HEK293 (cell line): ENCODE data around the gene HTR2C.

Source experiments
- CTCF ChIA-PET: fragments of 350-600 bp; formaldehyde crosslinking; extraction: SDS; loops from one replicate; lab custom pipeline; 2021; ENCODE audit warnings: antibody characterized with exemption; lab: Yijun Ruan, JAX
- POLR2A ChIA-PET: fragments of 300-600 bp; formaldehyde crosslinking; extraction: SDS; loops from one replicate; lab custom pipeline; 2020; ENCODE audit warnings: antibody characterized with exemption, inconsistent platforms; lab: Yijun Ruan, JAX
- H3K27ac ChIP-seq: fragments of 200-500 bp; sonication (Bioruptor generic); 2 replicates; pipeline ENCODE4 v1.5.1; 2014; ENCODE audit warnings: low read depth, low read length, control low read depth, inconsistent platforms; ENCODE audit errors: extremely low read depth
- H3K36me3 ChIP-seq, 2 experiments: fragments of 200-500 bp in 1 of 2; sonication (Bioruptor generic) in 1 of 2; 1 replicate in 1 of 2; 2 replicates in 1 of 2; pipeline ENCODE4 v1.5.1; 2014 to 2017; ENCODE audit warnings: inconsistent platforms in 2 of 2, low read length in 2 of 2; ENCODE audit not compliant: control insufficient read depth in 2 of 2, insufficient read depth in 1 of 2
- H3K4me1 ChIP-seq: fragments of 200-500 bp; sonication (Bioruptor generic); 2 replicates; pipeline ENCODE4 v1.5.1; 2014; ENCODE audit warnings: mild to moderate bottlenecking, low read length, inconsistent platforms; ENCODE audit not compliant: control insufficient read depth, insufficient read depth
- H3K4me3 ChIP-seq: 2 replicates; pipeline ENCODE4 v1.5.1; 2011; ENCODE audit warnings: low read depth, mild to moderate bottlenecking, control low read depth, low read length, moderate library complexity
- H3K9me3 ChIP-seq: fragments of 200-500 bp; sonication (Bioruptor generic); 2 replicates; pipeline ENCODE4 v1.5.1; 2014; ENCODE audit warnings: low read depth, low read length, inconsistent platforms; ENCODE audit not compliant: control insufficient read depth, insufficient read depth
- ELK4 ChIP-seq: IDR thresholded peaks from 2 replicates; pipeline ENCODE4 v1.6.1; 2011; ENCODE audit warnings: mild to moderate bottlenecking, low read depth, low read length, borderline replicate concordance
- KLF7 ChIP-seq: fragments of 450-650 bp; formaldehyde crosslinking; IDR thresholded peaks from 2 replicates; pipeline ENCODE4 v1.5.1; 2016; ENCODE audit warnings: missing biosample characterization, missing genetic modification characterization, borderline replicate concordance
- KLF8 ChIP-seq: fragments of 450-650 bp; formaldehyde crosslinking; IDR thresholded peaks from 2 replicates; pipeline ENCODE4 v1.5.1; 2016; ENCODE audit warnings: missing biosample characterization, missing genetic modification characterization
- OSR2 ChIP-seq: fragments of 450-650 bp; formaldehyde crosslinking; IDR thresholded peaks from 2 replicates; pipeline ENCODE4 v1.5.1; 2016; ENCODE audit warnings: missing biosample characterization, missing genetic modification characterization
- PRDM6 ChIP-seq: fragments of 450-650 bp; formaldehyde crosslinking; IDR thresholded peaks from 2 replicates; pipeline ENCODE4 v1.5.1; 2017; ENCODE audit warnings: missing biosample characterization, missing genetic modification characterization
- SP2 ChIP-seq: fragments of 450-650 bp; formaldehyde crosslinking; IDR thresholded peaks from 2 replicates; pipeline ENCODE4 v1.5.1; 2016; ENCODE audit warnings: missing biosample characterization, missing genetic modification characterization
- ZBTB21 ChIP-seq: fragments of 450-650 bp; formaldehyde crosslinking; IDR thresholded peaks from 2 replicates; pipeline ENCODE4 v1.5.1; 2017; ENCODE audit warnings: missing biosample characterization, missing genetic modification characterization
- ZBTB44 ChIP-seq: fragments of 450-650 bp; IDR thresholded peaks from 2 replicates; pipeline ENCODE4 v1.5.1; 2018; ENCODE audit warnings: missing biosample characterization, mild to moderate bottlenecking, missing genetic modification characterization
- ZNF10 ChIP-seq: fragments of 450-650 bp; formaldehyde crosslinking; IDR thresholded peaks from 2 replicates; pipeline ENCODE4 v1.5.1; 2017; ENCODE audit warnings: missing biosample characterization, missing genetic modification characterization
- ZNF133 ChIP-seq: fragments of 450-650 bp; formaldehyde crosslinking; IDR thresholded peaks from 2 replicates; pipeline ENCODE4 v1.5.1; 2016; ENCODE audit warnings: missing biosample characterization, missing genetic modification characterization
- ZNF169 ChIP-seq: fragments of 450-650 bp; formaldehyde crosslinking; IDR thresholded peaks from 2 replicates; pipeline ENCODE4 v1.5.1; 2016; ENCODE audit warnings: missing biosample characterization, missing genetic modification characterization
- ZNF174 ChIP-seq: fragments of 450-650 bp; formaldehyde crosslinking; IDR thresholded peaks from 2 replicates; pipeline ENCODE4 v1.5.0; 2017; ENCODE audit warnings: missing biosample characterization, mild to moderate bottlenecking, missing genetic modification characterization
- ZNF214 ChIP-seq: fragments of 450-650 bp; formaldehyde crosslinking; IDR thresholded peaks from 2 replicates; pipeline ENCODE4 v1.5.1; 2017; ENCODE audit warnings: missing biosample characterization, mild to moderate bottlenecking, missing genetic modification characterization, borderline replicate concordance
- ZNF585B ChIP-seq: fragments of 450-650 bp; formaldehyde crosslinking; IDR thresholded peaks from 2 replicates; pipeline ENCODE4 v1.5.1; 2016; ENCODE audit warnings: missing biosample characterization, missing genetic modification characterization
- ZNF626 ChIP-seq: fragments of 450-650 bp; sonication (Bioruptor Pico); formaldehyde crosslinking; IDR thresholded peaks from 2 replicates; pipeline ENCODE4 v1.5.1; 2018; ENCODE audit warnings: missing biosample characterization, missing genetic modification characterization, inconsistent platforms
- ZNF639 ChIP-seq: fragments of 450-650 bp; formaldehyde crosslinking; IDR thresholded peaks from 2 replicates; pipeline ENCODE4 v1.5.1; 2016; ENCODE audit warnings: missing biosample characterization, missing genetic modification characterization
- ZNF658 ChIP-seq: fragments of 450-650 bp; formaldehyde crosslinking; IDR thresholded peaks from 2 replicates; pipeline ENCODE4; 2016; ENCODE audit warnings: missing biosample characterization, missing genetic modification characterization
- ZXDB ChIP-seq: fragments of 450-650 bp; formaldehyde crosslinking; IDR thresholded peaks from 2 replicates; pipeline ENCODE4 v1.5.1; 2016; ENCODE audit warnings: missing biosample characterization, missing genetic modification characterization
- TF ChIP-seq, protein P1 (sequence below): fragments of 450-650 bp; formaldehyde crosslinking; conservative IDR thresholded peaks from 2 replicates; pipeline ENCODE4 v1.5.1; 2016; ENCODE audit warnings: low read depth, missing biosample characterization, missing genetic modification characterization
- TF ChIP-seq, protein P2 (sequence below): fragments of 450-650 bp; formaldehyde crosslinking; IDR thresholded peaks from 2 replicates; pipeline ENCODE4 v1.5.1; 2016; ENCODE audit warnings: missing biosample characterization, missing genetic modification characterization

HTR2C gene

DNA sequence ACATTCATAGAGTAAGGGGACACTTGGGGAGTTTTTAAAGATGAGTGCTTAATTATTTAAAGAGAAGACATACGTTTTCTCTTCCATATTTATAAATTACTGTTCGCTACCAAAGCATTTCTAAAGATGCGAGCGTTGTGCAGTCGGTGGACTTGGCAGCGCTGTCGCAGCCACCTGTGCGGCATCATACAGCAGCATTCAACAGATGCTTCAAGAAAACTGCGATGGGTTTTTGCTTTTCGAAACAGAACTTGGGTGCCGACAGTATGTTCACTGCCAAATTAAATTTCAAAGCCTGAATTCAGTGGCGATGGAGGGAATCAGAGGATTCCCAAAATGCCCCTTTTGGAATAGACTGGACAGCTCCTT lies 1.6 kb upstream of the HTR2C start:
- Histone ChIP-seq H3K4me3 (no peak overlapping the region), H3K9me3 (no peaks in the 10 kb centered on the region; the same call in 1 of the 2 replicates), H3K4me1 (no peaks in the 10 kb centered on the region), H3K27ac (no peak overlapping the region), H3K36me3 (no peaks in the 10 kb centered on the region)
- ChIA-PET POLR2A (no interaction called here), CTCF (no interaction called here)
- TF ChIP-seq, protein P1, sequence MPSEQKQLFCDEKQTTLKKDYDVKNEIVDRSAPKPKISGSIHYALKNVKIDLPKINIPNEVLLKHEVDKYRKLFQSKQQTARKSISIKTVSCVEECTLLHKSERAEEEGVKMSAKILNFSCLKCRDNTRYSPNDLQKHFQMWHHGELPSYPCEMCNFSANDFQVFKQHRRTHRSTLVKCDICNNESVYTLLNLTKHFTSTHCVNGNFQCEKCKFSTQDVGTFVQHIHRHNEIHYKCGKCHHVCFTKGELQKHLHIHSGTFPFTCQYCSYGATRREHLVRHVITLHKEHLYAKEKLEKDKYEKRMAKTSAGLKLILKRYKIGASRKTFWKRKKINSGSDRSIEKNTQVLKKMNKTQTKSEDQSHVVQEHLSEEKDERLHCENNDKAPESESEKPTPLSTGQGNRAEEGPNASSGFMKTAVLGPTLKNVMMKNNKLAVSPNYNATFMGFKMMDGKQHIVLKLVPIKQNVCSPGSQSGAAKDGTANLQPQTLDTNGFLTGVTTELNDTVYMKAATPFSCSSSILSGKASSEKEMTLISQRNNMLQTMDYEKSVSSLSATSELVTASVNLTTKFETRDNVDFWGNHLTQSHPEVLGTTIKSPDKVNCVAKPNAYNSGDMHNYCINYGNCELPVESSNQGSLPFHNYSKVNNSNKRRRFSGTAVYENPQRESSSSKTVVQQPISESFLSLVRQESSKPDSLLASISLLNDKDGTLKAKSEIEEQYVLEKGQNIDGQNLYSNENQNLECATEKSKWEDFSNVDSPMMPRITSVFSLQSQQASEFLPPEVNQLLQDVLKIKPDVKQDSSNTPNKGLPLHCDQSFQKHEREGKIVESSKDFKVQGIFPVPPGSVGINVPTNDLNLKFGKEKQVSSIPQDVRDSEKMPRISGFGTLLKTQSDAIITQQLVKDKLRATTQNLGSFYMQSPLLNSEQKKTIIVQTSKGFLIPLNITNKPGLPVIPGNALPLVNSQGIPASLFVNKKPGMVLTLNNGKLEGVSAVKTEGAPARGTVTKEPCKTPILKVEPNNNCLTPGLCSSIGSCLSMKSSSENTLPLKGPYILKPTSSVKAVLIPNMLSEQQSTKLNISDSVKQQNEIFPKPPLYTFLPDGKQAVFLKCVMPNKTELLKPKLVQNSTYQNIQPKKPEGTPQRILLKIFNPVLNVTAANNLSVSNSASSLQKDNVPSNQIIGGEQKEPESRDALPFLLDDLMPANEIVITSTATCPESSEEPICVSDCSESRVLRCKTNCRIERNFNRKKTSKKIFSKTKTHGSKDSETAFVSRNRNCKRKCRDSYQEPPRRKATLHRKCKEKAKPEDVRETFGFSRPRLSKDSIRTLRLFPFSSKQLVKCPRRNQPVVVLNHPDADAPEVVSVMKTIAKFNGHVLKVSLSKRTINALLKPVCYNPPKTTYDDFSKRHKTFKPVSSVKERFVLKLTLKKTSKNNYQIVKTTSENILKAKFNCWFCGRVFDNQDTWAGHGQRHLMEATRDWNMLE: no peak
- no peak for TF ChIP-seq ZBTB21 (tag by site-specific recombination)
- TF ChIP-seq KLF7 (tag by site-specific recombination): no peak

DNA sequence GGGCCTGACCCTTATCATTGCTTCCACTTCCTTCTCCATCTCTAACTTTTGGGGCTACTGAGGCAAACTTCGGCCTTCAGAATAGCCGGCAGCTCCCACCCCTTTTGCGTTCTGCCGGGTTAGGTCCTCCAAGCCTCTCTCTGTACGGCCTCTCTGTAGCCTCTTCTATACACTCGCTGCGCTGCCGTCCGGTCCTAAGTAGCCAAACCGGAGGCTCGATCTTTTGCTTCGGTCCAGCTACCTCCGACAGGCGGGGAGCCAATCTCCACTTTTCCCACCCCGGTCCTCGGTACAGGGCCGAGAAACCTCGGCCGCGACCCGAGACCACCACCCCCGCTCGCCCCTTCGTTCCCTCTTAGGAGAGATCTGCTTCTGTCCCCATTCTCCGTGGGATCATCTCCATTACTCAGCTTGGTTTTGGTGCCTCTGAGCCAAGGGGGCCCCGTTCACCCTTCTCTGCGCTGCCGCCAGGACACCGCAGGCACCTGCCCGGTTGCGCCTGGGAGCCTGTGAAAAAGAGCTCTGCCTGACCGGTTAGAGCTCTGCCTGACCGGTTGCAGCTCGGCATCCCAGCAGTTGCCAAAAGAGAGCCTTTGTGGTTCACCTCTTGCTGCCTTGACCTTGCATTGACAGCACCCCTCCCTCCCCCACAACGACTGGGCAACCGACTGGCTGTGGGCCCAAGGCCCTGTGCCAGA lies 1.0 kb upstream of the HTR2C start:
- H3K4me1 ChIP-seq: no peaks in the 10 kb centered on the region
- H3K4me3 ChIP-seq: no peak overlapping the region
- H3K9me3 ChIP-seq: no peaks in the 10 kb centered on the region; the same call in 1 of the 2 replicates
- H3K27ac ChIP-seq: no peak overlapping the region
- no peaks in the 10 kb centered on the region for H3K36me3 ChIP-seq
- ChIA-PET CTCF (no interaction called here), POLR2A (no interaction called here)
- no peak for TF ChIP-seq ZNF214 (tag by site-specific recombination)
- no peak for TF ChIP-seq ZNF10 (tag by site-specific recombination)
- TF ChIP-seq, protein P2, sequence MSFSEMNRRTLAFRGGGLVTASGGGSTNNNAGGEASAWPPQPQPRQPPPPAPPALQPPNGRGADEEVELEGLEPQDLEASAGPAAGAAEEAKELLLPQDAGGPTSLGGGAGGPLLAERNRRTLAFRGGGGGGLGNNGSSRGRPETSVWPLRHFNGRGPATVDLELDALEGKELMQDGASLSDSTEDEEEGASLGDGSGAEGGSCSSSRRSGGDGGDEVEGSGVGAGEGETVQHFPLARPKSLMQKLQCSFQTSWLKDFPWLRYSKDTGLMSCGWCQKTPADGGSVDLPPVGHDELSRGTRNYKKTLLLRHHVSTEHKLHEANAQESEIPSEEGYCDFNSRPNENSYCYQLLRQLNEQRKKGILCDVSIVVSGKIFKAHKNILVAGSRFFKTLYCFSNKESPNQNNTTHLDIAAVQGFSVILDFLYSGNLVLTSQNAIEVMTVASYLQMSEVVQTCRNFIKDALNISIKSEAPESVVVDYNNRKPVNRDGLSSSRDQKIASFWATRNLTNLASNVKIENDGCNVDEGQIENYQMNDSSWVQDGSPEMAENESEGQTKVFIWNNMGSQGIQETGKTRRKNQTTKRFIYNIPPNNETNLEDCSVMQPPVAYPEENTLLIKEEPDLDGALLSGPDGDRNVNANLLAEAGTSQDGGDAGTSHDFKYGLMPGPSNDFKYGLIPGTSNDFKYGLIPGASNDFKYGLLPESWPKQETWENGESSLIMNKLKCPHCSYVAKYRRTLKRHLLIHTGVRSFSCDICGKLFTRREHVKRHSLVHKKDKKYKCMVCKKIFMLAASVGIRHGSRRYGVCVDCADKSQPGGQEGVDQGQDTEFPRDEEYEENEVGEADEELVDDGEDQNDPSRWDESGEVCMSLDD (tag by site-specific recombination): no peak
- TF ChIP-seq KLF8 (tag by site-specific recombination): no peak
- no peak for TF ChIP-seq ZNF626 (tag by site-specific recombination)
- TF ChIP-seq ZNF174 (tag by site-specific recombination): no peak
- TF ChIP-seq ZNF133 (tag by site-specific recombination): no peak
- TF ChIP-seq SP2 (tag by site-specific recombination): no peak
- TF ChIP-seq ZBTB44 (tag by site-specific recombination): no peak
- TF ChIP-seq ZXDB (tag by site-specific recombination): no peak
- no peak for TF ChIP-seq KLF7 (tag by site-specific recombination)
- TF ChIP-seq ELK4: no peak
- TF ChIP-seq PRDM6: no peak
- TF ChIP-seq ZNF169 (tag by site-specific recombination): no peak
- TF ChIP-seq ZNF585B (tag by site-specific recombination): no peak
- no peak for TF ChIP-seq ZNF639
- no peak for TF ChIP-seq ZNF658
- TF ChIP-seq OSR2 (tag by site-specific recombination): no peak
